ENCODE results near the gene RAB40AL.

RAB40AL gene

GRCh38 chrX:102979536-102979935 is 42.5 kb downstream of the RAB40AL start:
- DNase-seq (ENCODE audit: low read depth, low spot score), result no peak

DNA sequence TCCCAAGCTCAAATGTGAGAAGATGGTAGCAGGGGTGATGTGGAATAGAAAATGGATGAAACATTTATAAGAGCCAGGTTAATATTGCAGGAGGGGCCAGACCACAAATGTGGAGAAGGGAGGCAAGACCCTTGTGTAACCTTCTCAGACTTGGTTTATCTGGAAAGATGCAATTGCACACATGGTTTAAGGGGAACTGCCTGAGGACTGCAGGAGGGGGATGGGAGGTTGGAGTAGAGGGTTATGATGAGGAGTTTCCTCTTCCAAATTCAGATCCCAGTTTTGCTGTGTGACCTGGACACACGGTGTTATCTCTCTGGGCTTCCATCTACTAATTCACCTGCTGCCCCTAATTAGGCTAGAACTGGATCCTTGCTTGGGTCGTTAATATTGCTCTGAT is 46.1 kb downstream of the RAB40AL start:
- DNase-seq (ENCODE audit: low read depth, low spot score), result no peak

DNA sequence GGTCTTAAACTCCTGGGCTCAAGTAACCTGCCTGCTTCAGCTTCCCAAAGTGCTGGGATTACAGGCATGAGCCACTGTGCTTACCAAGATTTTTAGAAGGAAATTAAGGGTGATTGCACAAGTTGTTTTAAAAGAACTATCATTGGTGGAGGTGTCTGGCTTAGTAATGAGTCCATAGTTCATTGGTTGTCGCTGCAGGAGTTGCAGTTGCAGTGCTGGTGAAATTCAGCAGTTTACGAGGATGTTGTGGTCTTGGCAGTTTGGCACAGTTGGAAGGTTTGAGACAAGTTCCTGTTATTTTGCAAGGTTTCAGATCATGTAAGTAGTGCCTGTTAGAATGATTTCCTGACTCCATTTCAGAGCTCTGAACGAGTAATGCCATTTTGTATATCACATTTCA is 48.1 kb downstream of the RAB40AL start:
- DNase-seq (ENCODE audit: low read depth, low spot score), result no peak
